Liver (tissue), 9 donors: ENCODE measurements around the gene PTBP3. TPM values are rescaled to one million over a fixed set of nuclear protein-coding genes. Genes with fewer than 3 reads are reported as not detected.

Experiments used
- DNase-seq: peaks from one replicate; pipeline ENCODE4 v3.0.0-alpha.2; 2017; ENCODE audit warnings: low spot score
- H3K27ac ChIP-seq, 2 donors: one replicate each; pipeline ENCODE4 v1.7.0; 2013; ENCODE audit warnings: inconsistent platforms in 2 of 2, low read length in 2 of 2, control low read depth in 1 of 2, low read depth in 1 of 2, mild to moderate bottlenecking in 1 of 2
- H3K27me3 ChIP-seq, 4 donors: one replicate each; pipeline versions ENCODE4 v1.6.1 to v1.7.0; 2013; ENCODE audit warnings: low read length in 3 of 4, inconsistent platforms in 1 of 4, mild to moderate bottlenecking in 1 of 4, moderate library complexity in 1 of 4; ENCODE audit not compliant: control insufficient read depth in 4 of 4, insufficient read depth in 4 of 4
- H3K36me3 ChIP-seq, 4 donors: one replicate each; pipeline versions ENCODE4 v1.6.1 to v1.7.0; 2013; ENCODE audit warnings: low read length in 3 of 4, mild to moderate bottlenecking in 3 of 4, low read depth in 1 of 4, moderate library complexity in 1 of 4; ENCODE audit not compliant: control insufficient read depth in 4 of 4, insufficient read depth in 3 of 4
- H3K4me1 ChIP-seq, 4 donors: one replicate each; pipeline versions ENCODE4 v1.6.1 to v1.7.0; 2013; ENCODE audit warnings: low read length in 3 of 4, mild to moderate bottlenecking in 3 of 4, moderate library complexity in 1 of 4; ENCODE audit not compliant: control insufficient read depth in 4 of 4, insufficient read depth in 4 of 4
- H3K4me3 ChIP-seq, 3 donors: one replicate each; pipeline versions ENCODE4 v1.6.1 to v1.7.0; 2013; ENCODE audit warnings: low read length in 3 of 3, control low read depth in 1 of 3, low read depth in 1 of 3, mild to moderate bottlenecking in 1 of 3
- H3K9ac ChIP-seq, 2 donors: one replicate each; pipeline ENCODE4 v1.7.0; 2013; ENCODE audit warnings: low read length in 2 of 2, mild to moderate bottlenecking in 2 of 2, moderate library complexity in 2 of 2, control low read depth in 1 of 2, low read depth in 1 of 2
- H3K9me3 ChIP-seq, 4 donors: one replicate each; pipeline versions ENCODE4 v1.6.1 to v1.7.0; 2013; ENCODE audit warnings: low read length in 3 of 4; ENCODE audit not compliant: control insufficient read depth in 4 of 4
- ATF3 ChIP-seq: IDR thresholded peaks from 2 replicates; pipeline ENCODE4 v1.6.1; 2016; ENCODE audit warnings: antibody characterized with exemption
- CTCF ChIP-seq: fragments of 150-350 bp; IDR thresholded peaks from 2 replicates; pipeline ENCODE4 v1.5.1; 2017; ENCODE audit warnings: improper control_type of control experiment, low read depth, low read length; ENCODE audit not compliant: missing input control
- EGR1 ChIP-seq, 2 donors: IDR thresholded peaks; 2 replicates each; pipeline ENCODE4 v1.6.1; 2016 to 2018; ENCODE audit warnings: antibody characterized with exemption in 2 of 2, low read depth in 2 of 2
- FOXA2 ChIP-seq: IDR thresholded peaks from 2 replicates; pipeline ENCODE4 v1.6.1; 2016; ENCODE audit warnings: antibody characterized with exemption
- GABPA ChIP-seq, 2 donors: IDR thresholded peaks in 1 of 2; conservative IDR thresholded peaks in 1 of 2; 2 replicates each; pipeline ENCODE4 v1.6.1; 2016; ENCODE audit warnings: antibody characterized with exemption in 2 of 2, mild to moderate bottlenecking in 1 of 2, moderate library complexity in 1 of 2
- HNF4A ChIP-seq, 2 donors: conservative IDR thresholded peaks; 2 replicates each; pipeline ENCODE4 v1.6.1; 2016; ENCODE audit warnings: antibody characterized with exemption in 2 of 2, mild to moderate bottlenecking in 2 of 2
- MAX ChIP-seq: IDR thresholded peaks from 2 replicates; pipeline ENCODE4 v1.6.1; 2016; ENCODE audit warnings: antibody characterized with exemption
- NR2F2 ChIP-seq: IDR thresholded peaks from 2 replicates; pipeline ENCODE4 v1.6.1; 2016; ENCODE audit warnings: antibody characterized with exemption
- RAD21 ChIP-seq, 2 donors: IDR thresholded peaks; 2 replicates each; pipeline ENCODE4 v1.6.1; 2016; ENCODE audit warnings: antibody characterized with exemption in 2 of 2, mild to moderate bottlenecking in 2 of 2
- RXRA ChIP-seq, 2 donors: IDR thresholded peaks; 2 replicates each; pipeline ENCODE4 v1.6.1; 2017 to 2018; ENCODE audit warnings: antibody characterized with exemption in 2 of 2, mild to moderate bottlenecking in 1 of 2
- SP1 ChIP-seq: IDR thresholded peaks from 2 replicates; pipeline ENCODE4 v1.6.1; 2018; ENCODE audit warnings: antibody characterized with exemption, mild to moderate bottlenecking
- TAF1 ChIP-seq: conservative IDR thresholded peaks from 2 replicates; pipeline ENCODE4 v1.6.1; 2016; ENCODE audit warnings: antibody characterized with exemption, mild to moderate bottlenecking
- YY1 ChIP-seq: IDR thresholded peaks from 2 replicates; pipeline ENCODE4 v1.6.1; 2016; ENCODE audit warnings: antibody characterized with exemption, mild to moderate bottlenecking
- WGBS: extraction: QIAGEN DNeasy Blood & Tissue Kit; methylation state at CpG from one replicate; pipeline ENCODE4 v1.1.7; 2013; 5-methylcytosine and 5-hydroxymethylcytosine counted together
- polyA plus RNA-seq, 2 donors: library from polyadenylated mRNA; stranded (reverse) in 1 of 2; unstranded in 1 of 2; fragments of 200-250 nt in 1 of 2; fragments of >200 nt in 1 of 2; fragmentation: Nextera tagmentation in 1 of 2; extraction: Ambion mirVana in 1 of 2; gene quantifications; one replicate each; pipeline versions ENCODE4 v1.2.1 to v1.2.3, GENCODE V29; 2013 to 2015
- total RNA-seq, 2 donors: library from RNA; depleted of rRNA; stranded (reverse); fragments of >200 nt; gene quantifications; one replicate each; pipeline ENCODE4 v1.2.3, GENCODE V29; 2014
- TF ChIP-seq, protein P1 (sequence below): IDR thresholded peaks from 2 replicates; pipeline ENCODE4 v1.6.1; 2016; ENCODE audit warnings: antibody characterized with exemption
- donor health status: healthy.
- donor health status: healthy.
- donor health status: healthy.
- donor health status: healthy.
- donor health status: healthy.

PTBP3 gene
- total and polyA plus RNA-seq, 4 donors: 4.3 to 34.1 (median 9.2) TPM

- Histone ChIP-seq H3K9me3 (no peaks in the 10 kb centered on the region), H3K4me3 (no peak overlapping the region), H3K27ac (no peak overlapping the region), H3K36me3 (peaks cover 0 to 5% (median 0%) of the 10 kb centered on the region in 4 donors), H3K4me1 (peaks cover 0 to 9% (median 4%) of the 10 kb centered on the region in 4 donors), H3K27me3 (no peaks in the 10 kb centered on the region), H3K9ac (no peak overlapping the region)
- no peak for TF ChIP-seq HNF4A (conservative IDR thresholded peaks at IDR 0.05)
- TF ChIP-seq NR2F2: no peak
- no peak for TF ChIP-seq YY1
- TF ChIP-seq, protein P1, sequence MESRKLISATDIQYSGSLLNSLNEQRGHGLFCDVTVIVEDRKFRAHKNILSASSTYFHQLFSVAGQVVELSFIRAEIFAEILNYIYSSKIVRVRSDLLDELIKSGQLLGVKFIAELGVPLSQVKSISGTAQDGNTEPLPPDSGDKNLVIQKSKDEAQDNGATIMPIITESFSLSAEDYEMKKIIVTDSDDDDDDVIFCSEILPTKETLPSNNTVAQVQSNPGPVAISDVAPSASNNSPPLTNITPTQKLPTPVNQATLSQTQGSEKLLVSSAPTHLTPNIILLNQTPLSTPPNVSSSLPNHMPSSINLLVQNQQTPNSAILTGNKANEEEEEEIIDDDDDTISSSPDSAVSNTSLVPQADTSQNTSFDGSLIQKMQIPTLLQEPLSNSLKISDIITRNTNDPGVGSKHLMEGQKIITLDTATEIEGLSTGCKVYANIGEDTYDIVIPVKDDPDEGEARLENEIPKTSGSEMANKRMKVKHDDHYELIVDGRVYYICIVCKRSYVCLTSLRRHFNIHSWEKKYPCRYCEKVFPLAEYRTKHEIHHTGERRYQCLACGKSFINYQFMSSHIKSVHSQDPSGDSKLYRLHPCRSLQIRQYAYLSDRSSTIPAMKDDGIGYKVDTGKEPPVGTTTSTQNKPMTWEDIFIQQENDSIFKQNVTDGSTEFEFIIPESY: no peak
- no peak for DNase-seq
- 90% methylated on average over 2 of the region's 2 CpGs for WGBS
These were observed 91.9 kb downstream of the PTBP3 start for GRCh38 chr9:112241491-112241890.

DNA sequence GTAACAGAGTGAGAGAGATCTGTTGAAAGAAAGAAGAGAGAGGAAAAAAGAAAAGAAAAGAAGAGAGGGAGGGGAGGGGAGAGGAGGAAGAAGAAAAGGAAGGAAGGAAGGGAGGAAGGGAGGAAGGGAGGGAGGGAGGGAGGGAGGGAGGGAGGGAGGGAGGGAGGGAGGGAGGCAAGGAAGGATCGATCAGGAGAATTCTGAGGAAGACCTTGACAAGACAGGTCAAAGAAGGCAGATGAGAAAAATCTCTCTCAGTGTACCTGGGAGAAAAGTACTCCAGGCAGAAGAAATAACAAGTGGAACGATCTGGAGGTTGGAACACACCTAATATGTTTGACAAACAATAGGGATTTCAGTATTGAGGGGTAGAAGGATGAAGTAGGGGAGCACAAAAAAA, 93.7 kb downstream of the PTBP3 start:
- peaks cover 0 to 5% (median 0%) of the 10 kb centered on the region in 4 donors for H3K36me3 ChIP-seq

DNA sequence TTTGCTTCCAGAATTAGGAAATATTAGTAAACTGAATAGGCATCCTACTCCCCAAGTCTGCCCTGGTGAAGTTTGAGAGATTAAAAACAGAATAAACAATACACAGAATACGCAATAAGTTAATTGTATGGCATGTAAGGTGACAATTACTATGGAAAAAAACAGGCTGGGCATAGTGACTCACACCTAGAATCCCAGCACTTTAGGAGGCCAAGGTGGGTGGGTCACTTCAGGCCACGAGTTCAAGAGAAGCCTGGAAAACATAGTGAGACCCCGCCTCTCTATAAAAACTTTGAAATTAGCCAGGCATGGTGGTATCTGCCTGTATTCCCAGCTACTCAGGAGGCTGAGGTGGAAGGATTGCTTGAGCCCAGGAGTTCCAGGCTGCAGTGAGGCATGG, 94.1 kb downstream of the PTBP3 start:
- no peak for DNase-seq
- Histone ChIP-seq H3K4me3 (no peak overlapping the region), H3K4me1 (peaks cover 0 to 1% (median 0%) of the 10 kb centered on the region in 4 donors), H3K9me3 (no peaks in the 10 kb centered on the region), H3K9ac (no peak overlapping the region), H3K27ac (no peak overlapping the region), H3K27me3 (no peaks in the 10 kb centered on the region), H3K36me3 (peaks cover 0 to 8% (median 0%) of the 10 kb centered on the region in 4 donors)
- 75% methylated on average over 3 of the region's 3 CpGs for WGBS
- TF ChIP-seq SP1 (no peak), EGR1 (IDR thresholded peaks at IDR 0.05; ENCODE audit: low read depth in 2 of 2) (no peak), CTCF (no peak), NR2F2 (no peak), FOXA2 (no peak), RXRA (IDR thresholded peaks at IDR 0.05) (no peak), RAD21 (IDR thresholded peaks at IDR 0.05) (no peak), GABPA (IDR thresholded peaks at IDR 0.05 in 1 of 2, conservative IDR thresholded peaks at IDR 0.05 in 1 of 2) (no peak), MAX (no peak), ATF3 (no peak), YY1 (no peak), HNF4A (conservative IDR thresholded peaks at IDR 0.05) (no peak)
- TF ChIP-seq, protein P1: no peak

More for the DNA sequence above, 93.7 kb downstream of the PTBP3 start:
- 93% methylated on average over 2 of the region's 2 CpGs for WGBS
- H3K27me3 ChIP-seq: no peaks in the 10 kb centered on the region
- no peak overlapping the region for H3K9ac ChIP-seq
- H3K9me3 ChIP-seq: no peaks in the 10 kb centered on the region
- H3K4me3 ChIP-seq: no peak overlapping the region
- DNase-seq: no peak
- TF ChIP-seq RXRA (IDR thresholded peaks at IDR 0.05): no peak
- no peak for TF ChIP-seq TAF1
- no peak overlapping the region for H3K27ac ChIP-seq
- H3K4me1 ChIP-seq: peaks cover 0 to 1% (median 0%) of the 10 kb centered on the region in 4 donors
